Measurements from ENCODE around the gene MRGPRF. TPM values are rescaled to one million over a fixed set of nuclear protein-coding genes. Genes with fewer than 3 reads are reported as not detected.

MRGPRF gene
- total RNA-seq, 2 experiments from 2014 or later, result not detected

DNA sequence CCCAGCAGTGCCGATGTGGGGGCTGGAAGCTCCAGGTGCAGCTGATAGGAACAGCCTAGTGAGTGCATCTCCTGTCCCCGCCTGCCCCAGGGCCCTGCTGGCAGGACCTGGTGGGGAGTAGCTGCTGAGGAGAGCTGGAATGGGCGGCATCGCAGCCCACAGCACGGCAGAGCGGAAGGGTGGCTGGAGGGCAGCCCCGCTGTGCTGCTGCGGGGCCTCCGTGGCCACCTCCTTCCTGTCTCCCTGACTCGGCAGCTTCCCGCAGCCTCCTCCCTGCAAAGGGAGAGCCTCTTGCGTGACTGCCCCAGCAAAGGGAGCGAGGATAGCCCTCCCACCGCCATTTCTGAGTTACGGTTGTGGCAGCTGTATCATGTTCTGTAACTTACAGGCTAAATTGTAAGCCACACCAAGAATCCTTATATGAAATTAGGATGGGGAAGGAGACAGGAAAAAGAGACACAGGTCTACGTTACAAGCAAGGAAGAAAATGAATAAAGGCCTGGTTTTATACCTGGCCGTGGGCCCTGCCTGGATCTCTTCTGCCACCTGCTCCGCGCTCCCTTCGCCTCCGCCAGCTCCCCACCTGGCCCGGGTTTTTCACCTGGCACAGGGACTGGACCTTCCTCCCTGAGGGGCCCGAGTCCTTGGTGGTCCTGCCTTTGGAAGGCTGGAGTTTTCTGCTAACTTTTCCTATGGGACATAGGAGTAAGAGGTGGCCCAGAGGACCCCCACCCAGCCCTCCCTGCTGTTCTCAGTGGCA, 45.6 kb upstream of the MRGPRF start:
- H3K9me3 ChIP-seq (ENCODE audit: control insufficient read depth in 1 of 2, insufficient read depth in 1 of 2, low read length in 2 of 2), result no peaks in the 10 kb centered on the region
- no peak overlapping the region for H3K27ac Mint-ChIP-seq
- no peaks in the 10 kb centered on the region for H3K27me3 Mint-ChIP-seq
- ATAC-seq (ENCODE audit: poor library complexity) (no peak), DNase-seq (no peak)
- TF ChIP-seq, protein P1, sequence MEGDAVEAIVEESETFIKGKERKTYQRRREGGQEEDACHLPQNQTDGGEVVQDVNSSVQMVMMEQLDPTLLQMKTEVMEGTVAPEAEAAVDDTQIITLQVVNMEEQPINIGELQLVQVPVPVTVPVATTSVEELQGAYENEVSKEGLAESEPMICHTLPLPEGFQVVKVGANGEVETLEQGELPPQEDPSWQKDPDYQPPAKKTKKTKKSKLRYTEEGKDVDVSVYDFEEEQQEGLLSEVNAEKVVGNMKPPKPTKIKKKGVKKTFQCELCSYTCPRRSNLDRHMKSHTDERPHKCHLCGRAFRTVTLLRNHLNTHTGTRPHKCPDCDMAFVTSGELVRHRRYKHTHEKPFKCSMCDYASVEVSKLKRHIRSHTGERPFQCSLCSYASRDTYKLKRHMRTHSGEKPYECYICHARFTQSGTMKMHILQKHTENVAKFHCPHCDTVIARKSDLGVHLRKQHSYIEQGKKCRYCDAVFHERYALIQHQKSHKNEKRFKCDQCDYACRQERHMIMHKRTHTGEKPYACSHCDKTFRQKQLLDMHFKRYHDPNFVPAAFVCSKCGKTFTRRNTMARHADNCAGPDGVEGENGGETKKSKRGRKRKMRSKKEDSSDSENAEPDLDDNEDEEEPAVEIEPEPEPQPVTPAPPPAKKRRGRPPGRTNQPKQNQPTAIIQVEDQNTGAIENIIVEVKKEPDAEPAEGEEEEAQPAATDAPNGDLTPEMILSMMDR (IDR thresholded peaks at IDR 0.05), result no peak
- no peak overlapping the region for H3K4me3 ChIP-seq (ENCODE audit: low read length)
- H3K36me3 ChIP-seq (ENCODE audit: insufficient read depth, low read length), result peaks cover 17% of the 10 kb centered on the region
- POLR2A ChIA-PET, result no interaction called here
- no peaks in the 10 kb centered on the region for H3K4me1 Mint-ChIP-seq (ENCODE audit: low read depth)
- H3K4me1 ChIP-seq (ENCODE audit: insufficient read depth, low read length), result peaks cover 5% of the 10 kb centered on the region
- intact Hi-C loops (cut with DNase I, micrococcal nuclease), result loop anchor here in 1 of 2 experiments (10.0 kb wide), 1 partner anchor 1146 kb away; the partner anchor contains the start of gene FADD
- H3K4me3 Mint-ChIP-seq, result no peak overlapping the region
- H3K9me3 Mint-ChIP-seq, result no peaks in the 10 kb centered on the region
- peaks cover 18% of the 10 kb centered on the region for H3K36me3 Mint-ChIP-seq (ENCODE audit: low read depth)
- no peaks in the 10 kb centered on the region for H3K27me3 ChIP-seq (ENCODE audit: control insufficient read depth in 1 of 2, insufficient read depth in 2 of 2, low read length in 2 of 2)
- H3K27ac ChIP-seq (ENCODE audit: low read depth in 1 of 2, low read length in 2 of 2), result no peak overlapping the region
- CTCF ChIA-PET, result no interaction called here

DNA sequence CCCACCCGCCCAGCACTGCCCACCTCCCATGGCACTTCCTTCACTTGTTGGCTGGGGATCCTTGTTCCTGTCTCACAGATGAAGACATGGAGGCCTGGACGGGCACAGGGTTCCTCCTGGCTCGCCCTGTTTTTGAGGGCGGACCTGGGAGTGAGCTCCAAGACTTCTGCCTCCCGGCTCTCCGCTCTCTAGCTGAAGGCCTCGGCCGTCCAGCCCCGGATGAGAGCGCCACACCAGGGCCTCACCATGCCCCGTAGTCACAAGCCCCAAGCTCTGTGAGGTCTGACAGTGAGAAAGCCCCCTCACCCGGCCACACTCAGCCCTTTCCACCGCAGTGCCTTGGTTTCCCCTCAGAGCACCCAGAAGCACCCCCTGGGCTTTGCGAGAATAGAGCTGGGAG, 44.8 kb upstream of the MRGPRF start:
- peaks cover 18% of the 10 kb centered on the region for H3K36me3 Mint-ChIP-seq (ENCODE audit: low read depth)
- no peaks in the 10 kb centered on the region for H3K27me3 Mint-ChIP-seq
- Histone ChIP-seq H3K9me3 (ENCODE audit: control insufficient read depth in 1 of 2, insufficient read depth in 1 of 2, low read length in 2 of 2) (no peaks in the 10 kb centered on the region), H3K36me3 (ENCODE audit: insufficient read depth, low read length) (peaks cover 13% of the 10 kb centered on the region), H3K4me1 (ENCODE audit: insufficient read depth, low read length) (peaks cover 5% of the 10 kb centered on the region), H3K27ac (ENCODE audit: low read depth in 1 of 2, low read length in 2 of 2) (no peak overlapping the region), H3K4me3 (ENCODE audit: low read length) (no peak overlapping the region), H3K27me3 (ENCODE audit: control insufficient read depth in 1 of 2, insufficient read depth in 2 of 2, low read length in 2 of 2) (no peaks in the 10 kb centered on the region)
- intact Hi-C loops (cut with DNase I, micrococcal nuclease), result loop anchor here in 1 of 2 experiments (10.0 kb wide), 1 partner anchor 1147 kb away; the partner anchor contains the start of gene FADD
- H3K4me1 Mint-ChIP-seq (ENCODE audit: low read depth), result no peaks in the 10 kb centered on the region
- H3K4me3 Mint-ChIP-seq, result no peak overlapping the region
- no peak overlapping the region for H3K27ac Mint-ChIP-seq
- TF ChIP-seq, protein P1 (IDR thresholded peaks at IDR 0.05), result no peak
- H3K9me3 Mint-ChIP-seq, result no peaks in the 10 kb centered on the region
- DNase-seq (no peak), ATAC-seq (ENCODE audit: poor library complexity) (no peak)
- CTCF ChIA-PET, result no interaction called here
- POLR2A ChIA-PET, result no interaction called here

DNA sequence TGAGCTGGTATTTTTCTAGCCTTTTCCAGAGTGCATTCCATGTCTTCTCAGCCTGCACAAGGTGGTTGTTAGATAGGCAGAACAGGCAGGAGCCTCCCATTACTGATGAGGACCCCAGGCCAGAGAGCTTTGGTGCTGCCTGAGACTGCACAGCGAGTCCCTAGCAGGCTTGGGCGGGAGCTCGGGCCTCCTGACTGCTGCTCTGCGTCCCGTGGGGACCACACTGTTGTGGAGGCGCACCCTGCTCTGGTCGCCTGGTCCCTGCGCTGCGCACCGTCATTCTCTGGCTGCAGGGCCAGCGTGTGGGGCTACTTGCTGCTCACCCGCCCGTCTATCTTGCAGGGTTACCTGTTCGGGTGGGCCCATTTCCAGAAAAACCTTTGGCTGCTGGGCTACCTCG, 44.2 kb upstream of the MRGPRF start:
- H3K27ac ChIP-seq (ENCODE audit: low read depth in 1 of 2, low read length in 2 of 2), result no peak overlapping the region
- intact Hi-C loops (cut with DNase I, micrococcal nuclease), result loop anchor here in 1 of 2 experiments (10.0 kb wide), 1 partner anchor 1148 kb away; the partner anchor contains the start of gene FADD
- Mint-ChIP-seq H3K27ac (no peak overlapping the region), H3K4me3 (no peak overlapping the region), H3K9me3 (no peaks in the 10 kb centered on the region), H3K27me3 (no peaks in the 10 kb centered on the region), H3K36me3 (ENCODE audit: low read depth) (peaks cover 18% of the 10 kb centered on the region), H3K4me1 (ENCODE audit: low read depth) (no peaks in the 10 kb centered on the region)
- no peaks in the 10 kb centered on the region for H3K27me3 ChIP-seq (ENCODE audit: control insufficient read depth in 1 of 2, insufficient read depth in 2 of 2, low read length in 2 of 2)
- no peak overlapping the region for H3K4me3 ChIP-seq (ENCODE audit: low read length)
- DNase-seq, result no peak
- no peak for ATAC-seq (ENCODE audit: poor library complexity)
- ChIA-PET CTCF (no interaction called here), POLR2A (no interaction called here)
- no peaks in the 10 kb centered on the region for H3K9me3 ChIP-seq (ENCODE audit: control insufficient read depth in 1 of 2, insufficient read depth in 1 of 2, low read length in 2 of 2)
- TF ChIP-seq, protein P1 (IDR thresholded peaks at IDR 0.05), result no peak
- peaks cover 9% of the 10 kb centered on the region for H3K4me1 ChIP-seq (ENCODE audit: insufficient read depth, low read length)
- peaks cover 13% of the 10 kb centered on the region for H3K36me3 ChIP-seq (ENCODE audit: insufficient read depth, low read length)
